NCI-H82 (cell line): Measurements from ENCODE around the gene BRINP3.
"Not testable (repeated sequence)": the region's sequence is repeated elsewhere in the genome, so short reads cannot be mapped to it uniquely, and the experiment has no call there.

Source experiments
- DNase-seq: peaks from one replicate; lab custom pipeline; 2025; lab: John Stamatoyannopoulos, UW

Gene BRINP3

GRCh38 chr1:190477762-190478148 is at the start of gene BRINP3:
BRINP3 (minus strand) TSS chr1:190477864.
- no peak for DNase-seq

- DNase-seq: no peak
These were observed 33.9 kb upstream of the BRINP3 start for GRCh38 chr1:190511554-190511953.

- DNase-seq: no peak
These were observed 29.7 kb upstream of the BRINP3 start for GRCh38 chr1:190507357-190507756.

GRCh38 chr1:190504539-190504938 is 26.9 kb upstream of the BRINP3 start:
- not testable (repeated sequence) for DNase-seq

GRCh38 chr1:190497565-190497964 is 19.9 kb upstream of the BRINP3 start:
- DNase-seq: no peak

- no peak for DNase-seq
These were observed 16.8 kb upstream of the BRINP3 start for GRCh38 chr1:190494451-190494850.

- no peak for DNase-seq
These were observed 13.7 kb upstream of the BRINP3 start for GRCh38 chr1:190491404-190491803.

GRCh38 chr1:190484045-190484444 is 6.4 kb upstream of the BRINP3 start:
- DNase-seq: no peak

GRCh38 chr1:190480231-190480630 is 2.6 kb upstream of the BRINP3 start:
- no peak for DNase-seq

GRCh38 chr1:190479516-190479915 is 1.9 kb upstream of the BRINP3 start:
- DNase-seq: peak; percentile 81

GRCh38 chr1:190479050-190479397 is 1.4 kb upstream of the BRINP3 start:
- DNase-seq: peak; percentile 87

GRCh38 chr1:190478149-190479049 is 735 bp upstream of the BRINP3 start:
- DNase-seq: peak; percentile 95

GRCh38 chr1:190476806-190477205 is 858 bp downstream of the BRINP3 start:
- no peak for DNase-seq

GRCh38 chr1:190476321-190476720 is 1.3 kb downstream of the BRINP3 start:
- no peak for DNase-seq

GRCh38 chr1:190475421-190476141 is 2.1 kb downstream of the BRINP3 start:
- DNase-seq: no peak

GRCh38 chr1:190474650-190475211 is 2.9 kb downstream of the BRINP3 start:
- DNase-seq: no peak

- no peak for DNase-seq
These were observed 3.7 kb downstream of the BRINP3 start for GRCh38 chr1:190474010-190474409.

GRCh38 chr1:190472494-190472893 is 5.2 kb downstream of the BRINP3 start:
- no peak for DNase-seq

- DNase-seq: no peak
These were observed 5.6 kb downstream of the BRINP3 start for GRCh38 chr1:190472042-190472441.

GRCh38 chr1:190464690-190465089 is 13.0 kb downstream of the BRINP3 start:
- no peak for DNase-seq

GRCh38 chr1:190456129-190456528 is 21.5 kb downstream of the BRINP3 start:
- DNase-seq: no peak

GRCh38 chr1:190455631-190456030 is 22.0 kb downstream of the BRINP3 start:
- DNase-seq: no peak

- DNase-seq: peak; percentile 16
These were observed 24.1 kb downstream of the BRINP3 start for GRCh38 chr1:190453550-190453949.
